ENCODE results near the gene STK38L. TPM values are rescaled to one million over a fixed set of nuclear protein-coding genes. Genes with fewer than 3 reads are reported as not detected.
A peak's percentile ranks its signal among the peaks of the same experiment; 100 is the strongest.

STK38L gene
- total and polyA plus RNA-seq, 9 donors: 12.8 to 25.0 (median 20.5) TPM

DNA sequence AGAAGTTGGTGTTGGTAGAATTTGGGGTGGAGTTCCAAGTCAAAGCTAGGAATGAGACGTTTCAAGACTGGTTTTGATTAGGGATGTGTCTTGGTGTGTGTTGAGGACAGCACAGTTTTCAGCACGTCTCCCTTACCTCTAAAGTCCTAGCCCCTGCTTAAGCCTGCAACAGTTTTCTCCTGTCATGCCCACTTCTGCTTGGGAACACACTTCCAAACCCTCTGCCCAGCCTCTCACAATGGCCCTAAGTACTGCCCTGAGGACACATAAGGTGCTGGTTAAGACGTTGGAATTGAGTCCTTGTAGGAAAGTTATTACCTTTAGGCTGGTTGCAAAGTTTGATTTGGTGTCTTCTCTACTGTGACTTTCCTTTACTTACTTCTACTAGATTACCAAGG lies 87.8 kb downstream of the STK38L start:
- WGBS (ENCODE audit: insufficient coverage): no CpG with 5 or more reads among the region's 3 CpGs
- peaks cover 2% of the 10 kb centered on the region for H3K36me3 ChIP-seq (ENCODE audit: control insufficient read depth, insufficient read depth, low read length)
- DNase-seq: no peak
- H3K27me3 ChIP-seq (ENCODE audit: control insufficient read depth, insufficient read depth, low read length): peaks cover 20% of the 10 kb centered on the region
- no peak overlapping the region for H3K4me3 ChIP-seq (ENCODE audit: low read length)
- H3K4me1 ChIP-seq (ENCODE audit: control insufficient read depth, insufficient read depth, low read length): peaks cover 7% of the 10 kb centered on the region
- H3K9me3 ChIP-seq (replicated peaks; ENCODE audit: control insufficient read depth, low read depth, low read length): no peaks in the 10 kb centered on the region
- H3K27ac ChIP-seq (ENCODE audit: low read length): no peak overlapping the region

GRCh38 chr12:27332407-27332713 lies 88.3 kb downstream of the STK38L start:
- no peak for DNase-seq
- 5% methylated on average over 5 of the region's 10 CpGs for WGBS (ENCODE audit: insufficient coverage)

DNA sequence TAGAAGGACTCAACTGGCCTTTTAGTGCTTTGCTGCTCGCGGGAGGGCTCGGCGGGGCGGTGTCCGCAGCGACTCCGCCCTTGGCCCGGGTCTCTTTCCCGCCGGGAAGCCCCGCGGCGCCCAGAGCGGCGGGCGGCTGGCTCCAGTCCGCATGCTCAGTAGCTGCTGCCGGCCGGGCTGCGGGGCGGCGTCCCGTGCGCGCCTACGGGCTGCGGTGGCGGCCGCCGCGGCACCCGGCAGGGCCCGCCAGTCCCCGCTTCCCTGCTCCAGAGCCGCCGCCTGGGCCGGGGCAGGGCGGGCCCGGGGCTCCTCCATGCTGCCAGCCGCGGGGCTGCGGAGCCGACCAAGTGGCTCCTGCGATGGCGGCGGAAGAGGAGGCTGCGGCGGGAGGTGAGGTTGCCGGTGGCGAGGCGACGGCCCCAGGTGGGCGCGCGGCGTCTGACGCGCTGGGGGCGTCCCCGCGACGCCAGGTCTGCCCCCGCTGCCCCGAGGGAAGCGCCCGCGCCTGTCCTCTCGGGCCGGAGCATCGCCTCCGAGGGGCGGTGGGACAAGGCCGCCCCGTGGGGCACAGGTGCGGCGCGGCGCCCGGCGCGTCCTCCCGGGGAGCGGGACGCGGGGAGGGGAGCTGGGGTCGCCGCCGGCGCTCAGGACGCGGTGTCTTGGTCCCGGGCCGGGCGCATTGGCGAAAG lies 88.8 kb downstream of the STK38L start, which contains the start of gene BMAL2:
BMAL2 (plus strand) TSS at position 123 of the 689 bp plus-strand sequence; CDS start at position 360, 237 bp downstream.
- under 1% methylated on average over 94 of the region's 96 CpGs for WGBS (ENCODE audit: insufficient coverage)
- Histone ChIP-seq H3K27ac (ENCODE audit: low read length) (no peak within 1 kb of the TSS), H3K9me3 (replicated peaks; ENCODE audit: control insufficient read depth, low read depth, low read length) (no peaks in the 10 kb centered on the region), H3K36me3 (ENCODE audit: control insufficient read depth, insufficient read depth, low read length) (no peaks in the 10 kb centered on the region), H3K4me1 (ENCODE audit: control insufficient read depth, insufficient read depth, low read length) (peaks cover 7% of the 10 kb centered on the region), H3K27me3 (ENCODE audit: control insufficient read depth, insufficient read depth, low read length) (peaks cover 20% of the 10 kb centered on the region), H3K4me3 (ENCODE audit: low read length) (peak within 1 kb of the TSS; percentile 46)
- DNase-seq: peak; percentile 33

More at GRCh38 chr12:27332407-27332713, 88.3 kb downstream of the STK38L start:
- H3K27me3 ChIP-seq (ENCODE audit: control insufficient read depth, insufficient read depth, low read length): peaks cover 20% of the 10 kb centered on the region
- H3K36me3 ChIP-seq (ENCODE audit: control insufficient read depth, insufficient read depth, low read length): peaks cover 2% of the 10 kb centered on the region
- H3K27ac ChIP-seq (ENCODE audit: low read length): no peak overlapping the region
- peaks cover 7% of the 10 kb centered on the region for H3K4me1 ChIP-seq (ENCODE audit: control insufficient read depth, insufficient read depth, low read length)
- H3K9me3 ChIP-seq (replicated peaks; ENCODE audit: control insufficient read depth, low read depth, low read length): no peaks in the 10 kb centered on the region
- H3K4me3 ChIP-seq (ENCODE audit: low read length): peak overlapping the region; percentile 45

DNA sequence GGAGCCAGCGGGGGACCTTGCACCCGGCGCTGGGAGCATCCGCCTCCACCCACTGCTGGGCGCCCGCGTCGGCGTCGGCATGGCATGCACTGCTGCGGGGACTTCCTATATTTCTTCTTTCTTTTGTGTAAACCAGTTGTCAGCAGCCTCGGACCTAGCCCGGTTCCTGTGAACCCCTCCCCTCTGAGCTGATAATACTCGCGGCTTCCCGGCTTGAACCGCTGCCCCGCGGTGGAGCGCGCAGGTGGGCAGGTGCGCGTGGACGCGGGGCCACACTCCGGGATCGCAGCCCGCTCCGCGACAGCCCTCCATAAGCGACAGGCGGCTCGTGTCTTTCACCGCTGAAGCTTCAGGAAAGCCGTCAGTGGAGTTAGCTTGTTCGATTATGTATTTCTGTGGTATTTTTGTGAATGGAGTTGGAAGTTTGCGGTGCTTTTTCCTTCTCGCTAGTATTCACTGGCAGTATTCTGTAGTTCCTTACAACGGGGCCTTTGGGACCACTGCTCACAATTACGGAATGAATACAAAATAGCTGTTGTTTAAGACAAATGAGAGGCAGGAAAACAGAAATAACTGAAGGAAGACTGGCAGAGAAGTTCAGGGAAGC lies 89.4 kb downstream of the STK38L start:
- DNase-seq: peak; percentile 8
- Histone ChIP-seq H3K4me3 (ENCODE audit: low read length) (peak overlapping the region; percentile 46), H3K27ac (ENCODE audit: low read length) (no peak overlapping the region), H3K27me3 (ENCODE audit: control insufficient read depth, insufficient read depth, low read length) (peaks cover 20% of the 10 kb centered on the region), H3K4me1 (ENCODE audit: control insufficient read depth, insufficient read depth, low read length) (peaks cover 7% of the 10 kb centered on the region), H3K36me3 (ENCODE audit: control insufficient read depth, insufficient read depth, low read length) (no peaks in the 10 kb centered on the region), H3K9me3 (replicated peaks; ENCODE audit: control insufficient read depth, low read depth, low read length) (no peaks in the 10 kb centered on the region)
- WGBS (ENCODE audit: insufficient coverage): under 1% methylated on average over 35 of the region's 40 CpGs

DNA sequence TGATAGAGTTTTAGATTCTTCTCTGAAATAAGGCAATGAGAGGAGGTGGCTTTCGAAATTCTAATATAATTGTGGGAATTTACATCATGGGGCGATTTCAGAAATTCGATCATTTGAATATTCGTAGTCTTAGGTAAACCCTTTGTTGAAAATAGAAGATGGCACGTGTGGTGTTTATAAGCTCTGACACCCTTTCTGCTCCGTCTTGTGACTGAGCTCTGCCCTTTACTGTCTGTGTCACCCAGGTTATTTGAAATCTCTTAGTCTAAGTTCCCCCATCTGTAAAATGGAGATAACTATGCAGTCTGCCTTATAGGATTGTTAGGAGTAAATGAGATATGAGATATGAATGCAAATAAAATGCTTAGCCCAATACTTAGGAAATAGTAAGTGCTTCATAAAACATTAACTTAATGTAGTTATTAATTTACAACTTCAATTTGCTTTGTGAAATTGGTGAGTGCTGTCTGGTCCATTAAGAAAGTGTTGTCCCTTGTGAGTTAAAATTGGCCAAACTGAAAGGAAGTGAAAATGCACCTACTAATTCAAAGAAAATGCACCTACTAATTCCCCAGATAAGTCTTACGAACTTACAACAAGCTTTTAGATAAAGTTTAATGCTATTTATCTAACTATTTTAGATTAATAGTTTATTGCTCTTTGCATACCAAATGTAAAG lies 90.1 kb downstream of the STK38L start:
- WGBS (ENCODE audit: insufficient coverage): no CpG with 5 or more reads among the region's 7 CpGs
- peak overlapping the region; percentile 46 for H3K4me3 ChIP-seq (ENCODE audit: low read length)
- no peak for DNase-seq

GRCh38 chr12:27334721-27335082 lies 90.6 kb downstream of the STK38L start:
- no peaks in the 10 kb centered on the region for H3K36me3 ChIP-seq (ENCODE audit: control insufficient read depth, insufficient read depth, low read length)
- no peak for DNase-seq
- WGBS (ENCODE audit: insufficient coverage): 100% methylated on average over 2 of the region's 6 CpGs

More for the DNA sequence above, 90.1 kb downstream of the STK38L start:
- H3K27me3 ChIP-seq (ENCODE audit: control insufficient read depth, insufficient read depth, low read length): peaks cover 20% of the 10 kb centered on the region
- H3K36me3 ChIP-seq (ENCODE audit: control insufficient read depth, insufficient read depth, low read length): no peaks in the 10 kb centered on the region
- H3K27ac ChIP-seq (ENCODE audit: low read length): no peak overlapping the region
- H3K9me3 ChIP-seq (replicated peaks; ENCODE audit: control insufficient read depth, low read depth, low read length): no peaks in the 10 kb centered on the region
- peaks cover 7% of the 10 kb centered on the region for H3K4me1 ChIP-seq (ENCODE audit: control insufficient read depth, insufficient read depth, low read length)

DNA sequence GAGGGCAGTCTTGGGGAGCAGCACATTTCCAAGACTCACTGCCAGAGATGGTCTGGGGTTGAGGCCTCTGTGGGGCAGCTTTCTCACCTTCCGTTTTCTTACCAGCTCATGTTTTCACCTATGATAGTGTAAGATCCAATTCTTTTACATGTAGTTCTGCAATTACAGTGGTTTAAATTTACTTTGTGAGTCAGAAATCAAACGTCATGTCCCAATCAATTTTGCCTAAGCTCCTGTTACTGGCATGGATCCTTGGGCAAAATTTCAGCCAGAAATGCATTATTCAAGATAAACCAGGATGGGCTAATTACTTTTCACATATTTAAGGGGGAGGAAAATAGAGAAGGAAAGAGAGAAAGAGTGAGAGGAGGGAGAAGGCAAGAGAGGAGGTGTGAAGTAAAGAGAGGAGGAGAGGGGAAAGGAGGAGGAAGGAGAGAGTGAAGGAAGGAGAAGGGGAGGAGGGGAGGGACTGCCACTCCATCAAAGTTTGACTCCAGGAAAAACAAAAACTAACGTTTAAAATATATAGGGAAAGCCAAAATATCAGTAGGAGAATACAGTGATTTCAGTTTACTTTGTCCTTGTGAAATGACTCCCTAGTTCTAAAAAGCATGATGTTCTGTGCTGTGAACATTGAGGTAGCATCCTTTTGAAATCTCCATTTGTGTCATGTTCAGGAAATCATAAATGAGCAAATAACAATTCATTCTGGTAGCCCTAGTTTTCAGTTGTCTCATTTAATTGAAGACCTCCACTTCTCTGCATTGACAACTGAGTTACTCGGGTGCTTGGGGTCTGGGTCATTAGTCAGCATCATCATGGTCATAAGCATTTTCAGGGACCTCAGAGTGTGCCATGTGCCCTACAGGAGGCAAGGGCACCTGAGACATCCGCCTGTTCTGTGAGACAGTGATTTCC lies 91.5 kb downstream of the STK38L start:
- peaks cover 7% of the 10 kb centered on the region for H3K4me1 ChIP-seq (ENCODE audit: control insufficient read depth, insufficient read depth, low read length)
- 81% methylated on average over 2 of the region's 5 CpGs for WGBS (ENCODE audit: insufficient coverage)
- H3K4me3 ChIP-seq (ENCODE audit: low read length): no peak overlapping the region
- no peaks in the 10 kb centered on the region for H3K9me3 ChIP-seq (replicated peaks; ENCODE audit: control insufficient read depth, low read depth, low read length)
- no peak overlapping the region for H3K27ac ChIP-seq (ENCODE audit: low read length)
- no peak for DNase-seq
- H3K27me3 ChIP-seq (ENCODE audit: control insufficient read depth, insufficient read depth, low read length): peaks cover 20% of the 10 kb centered on the region
- H3K36me3 ChIP-seq (ENCODE audit: control insufficient read depth, insufficient read depth, low read length): no peaks in the 10 kb centered on the region

More at GRCh38 chr12:27334721-27335082, 90.6 kb downstream of the STK38L start:
- peaks cover 7% of the 10 kb centered on the region for H3K4me1 ChIP-seq (ENCODE audit: control insufficient read depth, insufficient read depth, low read length)
- H3K4me3 ChIP-seq (ENCODE audit: low read length): no peak overlapping the region
- H3K27me3 ChIP-seq (ENCODE audit: control insufficient read depth, insufficient read depth, low read length): peaks cover 20% of the 10 kb centered on the region
- no peaks in the 10 kb centered on the region for H3K9me3 ChIP-seq (replicated peaks; ENCODE audit: control insufficient read depth, low read depth, low read length)
- H3K27ac ChIP-seq (ENCODE audit: low read length): no peak overlapping the region

DNA sequence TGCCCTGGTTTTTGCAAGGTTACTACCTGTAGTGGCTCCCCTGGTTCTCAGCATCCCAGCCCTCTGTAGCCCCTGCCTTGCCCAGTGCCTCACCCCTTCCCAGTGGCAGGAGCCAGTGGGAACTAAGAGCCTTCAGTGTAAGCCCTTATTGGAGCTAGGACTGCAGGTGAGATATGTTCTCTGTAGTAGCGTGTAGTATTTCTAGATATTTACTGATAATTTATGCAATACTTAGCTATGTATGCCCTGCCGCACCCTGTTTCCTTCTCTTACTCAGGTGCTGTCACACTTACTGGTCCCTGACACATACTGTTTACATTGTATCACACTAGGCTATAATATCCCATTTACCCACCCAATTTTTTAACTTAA lies 92.2 kb downstream of the STK38L start:
- Histone ChIP-seq H3K9me3 (replicated peaks; ENCODE audit: control insufficient read depth, low read depth, low read length) (no peaks in the 10 kb centered on the region), H3K36me3 (ENCODE audit: control insufficient read depth, insufficient read depth, low read length) (no peaks in the 10 kb centered on the region), H3K27me3 (ENCODE audit: control insufficient read depth, insufficient read depth, low read length) (peaks cover 20% of the 10 kb centered on the region), H3K4me1 (ENCODE audit: control insufficient read depth, insufficient read depth, low read length) (peaks cover 7% of the 10 kb centered on the region), H3K27ac (ENCODE audit: low read length) (no peak overlapping the region), H3K4me3 (ENCODE audit: low read length) (no peak overlapping the region)
- DNase-seq: no peak
- WGBS (ENCODE audit: insufficient coverage): 83% methylated on average over 1 of the region's 2 CpGs

DNA sequence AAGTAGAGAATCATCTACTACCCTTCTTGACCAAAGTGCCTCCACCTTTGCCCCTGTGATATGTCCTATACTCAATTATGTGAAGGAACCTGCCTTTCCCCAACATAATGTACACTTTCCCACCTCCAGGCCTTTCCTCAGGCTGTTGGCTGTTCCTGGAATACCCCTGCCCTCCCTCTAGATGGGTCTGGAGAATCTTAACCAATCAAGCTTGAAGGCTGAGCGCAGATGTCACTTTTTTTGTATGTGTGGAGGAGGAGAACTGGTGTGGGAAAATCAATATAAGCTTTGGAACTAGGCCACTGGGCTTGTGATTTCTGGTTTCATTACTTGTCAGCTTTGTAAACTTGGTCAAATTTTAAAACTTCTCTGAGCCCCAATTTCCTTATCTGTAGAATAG lies 93.3 kb downstream of the STK38L start:
- H3K36me3 ChIP-seq (ENCODE audit: control insufficient read depth, insufficient read depth, low read length): no peaks in the 10 kb centered on the region
- peaks cover 14% of the 10 kb centered on the region for H3K27me3 ChIP-seq (ENCODE audit: control insufficient read depth, insufficient read depth, low read length)
- no peak overlapping the region for H3K4me3 ChIP-seq (ENCODE audit: low read length)
- WGBS (ENCODE audit: insufficient coverage): 80% methylated on average over 1 of the region's 1 CpG
- no peak for DNase-seq
- no peaks in the 10 kb centered on the region for H3K9me3 ChIP-seq (replicated peaks; ENCODE audit: control insufficient read depth, low read depth, low read length)
- H3K27ac ChIP-seq (ENCODE audit: low read length): no peak overlapping the region
- peaks cover 5% of the 10 kb centered on the region for H3K4me1 ChIP-seq (ENCODE audit: control insufficient read depth, insufficient read depth, low read length)
